ENCODE measurements around the gene MTF1.

DNA sequence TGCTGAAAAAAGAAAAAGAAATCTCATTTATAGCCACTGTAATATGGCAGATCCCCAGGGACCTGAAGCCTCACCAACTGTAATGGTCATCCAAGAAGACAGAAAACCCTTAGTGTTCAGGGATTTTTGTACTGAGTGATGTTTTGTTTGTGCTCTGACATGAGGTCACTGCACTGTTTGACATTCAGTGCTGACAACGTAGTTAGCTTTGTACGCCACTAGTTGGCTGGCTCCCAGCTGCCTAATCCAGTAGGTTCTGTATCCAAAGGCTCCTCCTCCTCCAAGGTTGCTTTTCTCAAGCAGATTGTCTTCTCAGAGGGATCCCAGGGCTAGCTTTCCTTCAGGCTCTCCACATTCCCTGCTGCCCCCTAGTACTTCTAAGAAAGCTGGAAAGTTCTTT lies 41.9 kb downstream of the MTF1 start:
- TF ChIP-seq NFRKB (IDR thresholded peaks at IDR 0.05) (no peak), ARNT (IDR thresholded peaks at IDR 0.05) (no peak), TARDBP (IDR thresholded peaks at IDR 0.05) (no peak), ZNF384 (IDR thresholded peaks at IDR 0.05) (no peak), BHLHE40 (IDR thresholded peaks at IDR 0.05; ENCODE audit: borderline replicate concordance) (no peak), FOXA1 (IDR thresholded peaks at IDR 0.05) (no peak), HDGF (IDR thresholded peaks at IDR 0.05; ENCODE audit: borderline replicate concordance) (no peak), FOXM1 (IDR thresholded peaks at IDR 0.05; ENCODE audit: borderline replicate concordance) (no peak), SP1 (IDR thresholded peaks at IDR 0.05) (no peak), SUZ12 (IDR thresholded peaks at IDR 0.05) (no peak), ELF4 (IDR thresholded peaks at IDR 0.05) (no peak), LEF1 (IDR thresholded peaks at IDR 0.05; ENCODE audit: borderline replicate concordance) (no peak)
- TF ChIP-seq, protein P1, sequence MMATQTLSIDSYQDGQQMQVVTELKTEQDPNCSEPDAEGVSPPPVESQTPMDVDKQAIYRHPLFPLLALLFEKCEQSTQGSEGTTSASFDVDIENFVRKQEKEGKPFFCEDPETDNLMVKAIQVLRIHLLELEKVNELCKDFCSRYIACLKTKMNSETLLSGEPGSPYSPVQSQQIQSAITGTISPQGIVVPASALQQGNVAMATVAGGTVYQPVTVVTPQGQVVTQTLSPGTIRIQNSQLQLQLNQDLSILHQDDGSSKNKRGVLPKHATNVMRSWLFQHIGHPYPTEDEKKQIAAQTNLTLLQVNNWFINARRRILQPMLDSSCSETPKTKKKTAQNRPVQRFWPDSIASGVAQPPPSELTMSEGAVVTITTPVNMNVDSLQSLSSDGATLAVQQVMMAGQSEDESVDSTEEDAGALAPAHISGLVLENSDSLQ (IDR thresholded peaks at IDR 0.05) = no peak

All from HEK293T (cell line).